RPMI7951 (cell line): ENCODE results near the gene CRACDL. TPM values are rescaled to one million over a fixed set of nuclear protein-coding genes. Genes with fewer than 3 reads are reported as not detected.
A peak's percentile ranks its signal among the peaks of the same experiment; 100 is the strongest.

ENCODE experiments used
- DNase-seq: peaks from one replicate; pipeline ENCODE4 v3.0.0-alpha.2; 2012; ENCODE audit warnings: low read depth
- total RNA-seq: library from RNA; depleted of rRNA; stranded (reverse); fragments of >200 nt; shearing (Covaris generic); gene quantifications from 2 replicates; pipeline ENCODE4 v1.2.3, GENCODE V29; 2014

Gene CRACDL
- total RNA-seq, 1 experiment from 2014 or later, result not detected

DNA sequence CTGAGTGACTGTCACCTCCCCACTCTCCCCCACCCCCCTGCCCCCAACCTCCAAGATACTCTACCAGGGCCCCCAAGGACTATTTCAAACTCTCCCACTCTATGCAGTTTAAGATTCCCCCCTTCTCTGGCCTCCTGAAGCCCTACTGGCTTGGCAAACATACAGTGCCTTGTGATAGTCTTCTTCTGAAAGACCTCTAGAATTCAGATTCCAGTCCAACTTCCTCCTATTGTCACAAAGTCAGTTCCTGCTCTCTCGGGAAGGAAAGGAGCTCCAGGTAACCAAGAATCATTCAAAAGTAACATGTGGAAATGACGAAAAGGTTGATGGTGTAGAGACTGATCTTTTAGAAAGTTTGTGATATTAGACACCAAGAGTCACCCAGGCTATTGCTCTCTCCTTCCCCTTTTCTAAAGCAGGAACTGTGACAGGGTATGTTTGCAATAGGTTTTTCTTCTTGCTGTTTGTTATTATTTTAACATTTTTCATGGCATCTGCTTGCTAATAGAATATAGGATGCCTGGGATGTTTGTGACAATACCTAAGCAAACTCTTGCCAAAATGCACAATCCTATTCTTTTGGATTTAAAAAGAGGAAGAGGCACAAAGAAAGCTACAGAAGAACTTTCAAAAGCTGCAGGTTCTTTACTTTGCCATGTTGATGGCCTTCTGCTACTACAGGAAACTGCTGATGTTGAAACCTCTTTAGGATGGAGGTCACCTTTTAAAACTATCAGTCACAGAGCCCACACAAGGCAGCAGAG, 111.6 kb downstream of the CRACDL start:
- DNase-seq, result no peak

DNA sequence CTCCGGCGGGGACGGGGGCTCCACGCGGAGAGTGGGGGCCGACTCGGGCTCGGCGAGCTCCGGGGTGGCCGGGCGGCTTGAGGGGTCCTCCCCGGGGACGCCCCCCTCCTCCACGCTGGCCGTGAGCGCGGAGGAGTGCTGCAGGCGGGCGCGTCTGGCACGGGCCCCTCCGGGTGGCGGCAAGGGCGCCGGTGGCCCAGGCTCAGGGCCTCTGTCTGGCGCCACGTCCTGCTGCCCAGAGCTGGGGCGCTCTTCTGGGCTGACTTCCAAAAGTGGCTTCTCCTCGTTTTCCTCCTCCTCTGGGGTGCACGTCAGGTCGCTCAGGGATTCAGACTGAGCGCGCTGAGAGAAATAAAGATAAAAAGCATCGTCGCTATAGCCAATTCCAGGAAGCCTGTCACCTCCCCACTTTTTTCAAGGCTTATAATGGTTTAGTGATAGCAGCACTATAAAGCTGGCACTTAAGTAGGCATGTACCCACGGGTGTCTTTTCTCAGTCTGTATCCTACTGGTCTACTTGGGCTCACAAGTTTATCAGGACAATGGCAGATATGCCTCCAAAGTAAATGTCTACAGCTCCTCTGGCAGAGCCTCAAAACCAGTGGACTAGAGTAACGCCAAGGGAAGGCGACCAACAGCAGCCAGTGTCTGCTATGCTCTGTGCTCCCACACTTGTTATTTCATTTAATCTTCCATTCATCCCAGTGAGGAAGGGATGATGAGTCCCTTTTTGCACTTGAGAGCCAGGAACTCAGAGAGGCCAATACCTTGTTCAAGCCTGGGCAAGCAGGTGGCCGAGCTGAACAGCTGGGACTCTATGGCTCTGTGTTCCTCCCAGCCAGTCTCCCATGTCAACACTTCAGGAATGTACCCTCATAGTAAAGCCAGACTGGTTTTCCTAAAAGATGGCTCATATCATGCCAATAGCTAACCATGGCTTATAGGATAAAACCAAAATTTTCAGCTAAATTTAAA, 112.5 kb downstream of the CRACDL start:
- no peak for DNase-seq

DNA sequence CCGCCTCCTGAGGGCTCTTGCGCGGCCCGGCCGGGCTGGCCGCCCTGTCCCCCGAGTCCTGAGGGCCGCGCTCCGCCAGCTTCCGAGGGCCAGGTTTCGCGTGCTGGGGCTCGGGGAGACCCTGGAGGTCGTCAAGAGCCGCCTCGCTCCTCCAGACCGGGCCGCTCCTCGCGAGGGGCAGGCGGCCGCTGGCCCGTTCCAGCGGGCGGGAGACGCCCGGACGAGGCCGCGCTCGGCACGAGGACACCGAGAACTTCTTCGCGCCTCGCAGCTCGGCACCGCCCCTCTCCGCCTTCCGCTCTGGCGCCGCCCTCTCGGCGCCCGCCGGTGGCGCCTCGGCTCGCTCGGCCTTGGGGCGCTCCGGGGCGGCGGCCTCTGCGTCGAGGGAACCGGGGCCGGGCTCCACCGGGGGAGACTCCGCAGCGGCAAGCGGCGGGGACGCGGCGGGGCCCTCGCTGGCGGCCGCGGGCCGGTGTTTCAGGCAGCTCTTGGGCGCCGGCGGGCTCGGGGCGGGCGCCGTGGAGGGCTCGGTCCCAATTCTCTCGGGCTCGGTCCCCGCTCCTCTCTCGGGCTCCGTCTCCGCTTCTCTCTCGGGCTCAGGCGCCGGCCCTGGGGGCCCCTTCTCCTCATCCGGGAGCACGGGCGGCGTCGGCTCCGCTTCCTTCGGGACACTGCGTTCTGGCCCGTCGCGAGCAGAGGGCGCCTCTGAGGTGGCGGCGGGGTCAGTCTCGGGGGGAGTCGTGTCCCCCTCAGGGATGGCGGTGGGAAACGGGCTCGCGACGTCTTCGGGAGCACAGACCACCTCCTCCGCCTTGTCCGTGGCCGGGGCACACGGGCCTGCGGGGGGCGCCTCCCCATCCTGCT, 113.5 kb downstream of the CRACDL start:
- no peak for DNase-seq

DNA sequence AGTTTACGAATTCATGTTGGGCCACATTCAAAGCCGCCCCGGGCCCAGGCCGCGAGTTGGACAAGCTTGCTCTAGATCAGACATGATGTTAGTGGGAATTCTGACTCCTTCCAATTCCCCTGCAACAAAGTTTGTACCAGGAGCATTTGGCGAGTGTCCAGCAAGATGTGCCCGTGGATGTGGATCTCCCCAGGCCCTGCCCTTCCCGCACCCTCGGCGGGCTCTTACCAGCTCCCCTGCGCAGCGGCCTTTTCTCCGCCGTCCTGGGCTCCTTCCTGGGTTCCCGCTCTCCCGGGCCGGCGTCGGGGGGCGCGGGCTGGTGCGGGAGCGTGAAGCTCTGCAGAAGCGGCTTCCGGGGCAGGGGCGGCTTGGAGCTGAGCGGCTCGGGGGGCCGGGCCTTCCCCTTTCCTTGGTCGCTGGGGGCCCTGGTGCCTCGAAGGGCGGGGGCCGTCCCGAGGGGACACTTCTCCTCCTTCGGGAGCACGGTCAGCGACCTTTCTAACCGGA, 114.3 kb downstream of the CRACDL start:
- DNase-seq, result no peak

DNA sequence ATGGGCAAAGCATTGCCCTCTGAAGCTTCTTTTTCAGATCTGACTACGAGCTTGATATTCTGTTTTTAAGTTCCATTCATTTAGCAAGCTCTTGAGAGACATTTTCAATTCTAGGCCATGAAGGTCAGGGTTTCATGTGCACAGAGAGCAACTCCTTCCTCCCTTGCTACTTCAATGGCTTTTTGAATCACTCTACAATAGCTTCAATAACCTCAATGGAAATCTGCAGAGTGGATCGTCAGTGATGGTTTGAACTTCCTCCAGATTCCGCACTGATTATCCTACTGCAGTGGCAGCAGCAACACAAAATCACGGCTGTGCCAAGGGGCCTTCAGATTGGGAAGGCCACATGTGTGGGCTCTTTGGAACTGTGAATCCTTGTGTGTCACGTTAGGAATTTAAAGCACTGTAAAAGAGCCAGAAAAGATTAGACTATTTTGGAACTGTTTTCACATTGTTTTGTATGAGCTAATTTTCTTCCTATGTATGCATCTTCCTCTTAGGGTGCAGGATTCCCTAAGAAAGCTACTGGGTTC, 116.7 kb downstream of the CRACDL start:
- no peak for DNase-seq

DNA sequence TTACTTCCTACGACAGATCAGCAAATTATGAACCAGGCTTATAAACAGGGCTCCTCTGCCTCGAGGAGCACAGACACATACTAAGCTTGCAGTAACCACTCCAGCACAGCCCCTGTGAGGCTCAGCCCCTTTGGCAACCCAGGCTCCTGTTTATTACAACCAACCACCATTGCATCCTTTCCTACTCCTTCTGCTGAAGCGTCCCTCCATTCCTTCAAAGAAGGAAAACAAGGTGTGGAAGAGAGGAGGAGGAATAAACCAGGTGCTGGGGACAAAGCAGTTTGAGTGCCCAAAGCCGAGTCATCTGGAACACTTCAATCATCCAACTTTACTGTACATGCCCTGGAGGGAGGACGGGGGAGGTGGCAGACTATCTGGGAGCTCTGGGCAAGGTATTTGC, 117.9 kb downstream of the CRACDL start:
- DNase-seq, result no peak

DNA sequence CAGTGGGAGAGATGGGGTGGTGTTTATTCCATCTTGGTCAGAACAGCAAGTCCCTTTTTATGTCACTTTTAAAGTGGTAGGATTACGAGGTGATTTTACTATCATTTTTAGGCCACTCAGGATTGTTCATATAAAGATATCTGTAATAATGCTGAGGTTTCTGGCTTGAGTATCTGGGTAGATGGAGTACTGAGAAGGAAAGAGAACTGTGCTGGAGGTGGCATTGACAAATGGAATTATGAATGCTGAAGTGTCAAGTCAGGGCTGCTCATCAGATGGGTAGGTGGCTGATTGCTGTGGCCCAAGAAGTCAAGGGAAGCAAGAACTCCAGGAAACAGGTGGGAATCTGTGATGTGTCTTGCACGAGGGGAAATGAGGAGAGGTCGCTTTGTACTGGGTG, 119.7 kb downstream of the CRACDL start:
- no peak for DNase-seq

DNA sequence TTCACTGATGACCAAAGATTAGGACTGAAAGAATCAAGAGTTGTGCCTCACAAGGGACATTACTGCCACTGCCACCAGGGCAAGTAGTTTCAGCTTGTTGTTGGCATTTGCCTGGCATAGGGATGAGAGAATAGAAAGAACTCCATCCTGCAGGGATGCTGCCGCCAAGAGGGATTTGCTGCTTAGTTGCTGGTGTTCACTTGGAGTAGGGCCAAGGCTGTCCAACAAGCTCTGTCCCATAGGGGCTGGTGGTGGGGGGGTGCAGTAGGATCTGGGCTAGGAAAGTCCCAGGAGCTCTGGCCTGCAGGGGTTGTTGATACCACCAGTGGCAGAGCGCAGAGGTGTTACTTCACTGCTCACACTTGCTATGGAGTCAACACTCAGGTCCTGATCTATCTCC, 120.2 kb downstream of the CRACDL start:
- no peak for DNase-seq

DNA sequence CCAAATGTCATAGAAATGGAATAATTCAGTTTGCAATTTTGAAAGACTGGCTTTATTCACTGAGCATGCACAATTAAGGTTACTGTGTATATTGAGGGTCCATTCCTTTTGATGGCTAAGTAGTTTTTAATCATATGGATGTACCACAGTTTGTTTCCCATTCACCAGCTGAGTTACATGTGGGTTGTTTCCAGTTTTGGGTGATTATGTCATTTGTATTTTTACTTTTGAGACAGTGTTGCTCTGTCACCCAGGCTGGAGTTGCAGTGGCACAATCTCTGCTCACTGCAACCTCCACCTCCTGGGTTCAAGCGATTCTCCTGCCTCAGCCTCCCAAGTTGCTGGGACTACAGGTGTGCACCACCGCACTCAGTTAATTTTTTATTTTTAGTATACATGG, 124.3 kb downstream of the CRACDL start:
- no peak for DNase-seq

DNA sequence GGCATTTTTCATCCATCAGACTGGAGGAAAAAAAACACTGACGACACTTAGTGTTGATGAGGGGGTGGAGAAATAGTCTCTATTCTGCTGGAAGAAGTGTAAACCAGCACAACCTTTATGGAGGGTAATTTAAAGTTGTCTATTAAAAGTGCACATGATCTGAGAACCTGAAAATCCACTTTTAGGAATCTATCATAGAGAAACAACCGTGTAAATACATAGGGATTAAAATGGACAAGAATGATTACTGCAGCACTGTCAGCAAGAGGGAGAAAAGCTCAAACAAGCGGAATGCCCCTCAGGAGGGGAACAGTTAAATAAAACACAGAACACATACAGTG, 125.5 kb downstream of the CRACDL start:
- DNase-seq, result no peak

DNA sequence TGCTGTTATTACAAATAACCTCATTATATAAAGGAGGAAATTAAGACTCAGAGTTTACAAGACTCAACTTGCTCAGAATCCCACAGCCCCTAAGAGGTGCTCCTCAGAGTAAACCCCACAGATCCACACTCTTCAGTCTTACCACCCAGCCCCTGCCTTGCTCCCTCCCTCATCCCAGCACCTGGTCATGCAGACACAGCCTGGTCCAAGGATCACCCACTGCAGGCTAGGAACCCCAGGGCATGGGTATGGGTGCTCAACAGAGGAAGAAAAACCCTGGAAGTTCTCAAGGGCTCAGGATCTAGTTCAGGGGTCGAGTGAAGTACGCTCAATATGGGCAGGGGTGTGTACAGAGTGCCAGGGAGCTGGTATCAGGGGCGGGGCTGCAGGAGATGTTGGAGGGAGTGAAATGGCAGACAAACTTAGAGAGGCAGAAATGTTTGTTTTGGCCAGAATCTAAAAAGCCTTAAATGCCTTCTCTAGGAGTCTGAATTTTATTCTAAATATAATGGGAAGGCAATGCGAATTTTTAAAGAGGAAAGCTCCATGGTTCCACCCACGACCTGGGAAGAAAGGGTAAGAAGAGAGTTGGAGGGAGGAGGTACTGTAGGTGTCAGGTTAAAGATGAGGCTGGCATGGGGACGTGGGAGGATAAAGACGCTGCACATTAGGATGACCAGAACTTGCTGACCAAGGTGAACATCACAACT, 126.0 kb downstream of the CRACDL start:
- no peak for DNase-seq

DNA sequence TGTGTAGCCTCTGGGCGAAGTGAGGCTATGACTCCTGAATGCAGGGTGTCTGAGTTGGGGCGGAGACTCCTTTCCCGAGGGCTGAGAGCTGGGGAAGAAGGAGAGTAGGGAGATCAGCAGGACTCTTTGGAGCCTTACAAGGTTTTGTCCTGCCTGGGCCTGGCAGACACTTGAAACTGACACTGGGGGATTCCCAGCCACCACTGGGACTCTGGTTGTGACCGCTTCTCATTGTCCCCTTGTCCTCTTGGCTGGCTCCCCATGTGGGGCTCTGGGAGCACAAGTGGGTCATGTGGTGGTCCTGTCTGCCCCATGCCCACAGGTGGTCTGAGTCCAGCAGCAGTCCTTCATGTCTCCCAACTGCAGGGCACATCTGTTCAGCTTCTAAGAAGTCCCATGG, 126.9 kb downstream of the CRACDL start:
- DNase-seq, result no peak

DNA sequence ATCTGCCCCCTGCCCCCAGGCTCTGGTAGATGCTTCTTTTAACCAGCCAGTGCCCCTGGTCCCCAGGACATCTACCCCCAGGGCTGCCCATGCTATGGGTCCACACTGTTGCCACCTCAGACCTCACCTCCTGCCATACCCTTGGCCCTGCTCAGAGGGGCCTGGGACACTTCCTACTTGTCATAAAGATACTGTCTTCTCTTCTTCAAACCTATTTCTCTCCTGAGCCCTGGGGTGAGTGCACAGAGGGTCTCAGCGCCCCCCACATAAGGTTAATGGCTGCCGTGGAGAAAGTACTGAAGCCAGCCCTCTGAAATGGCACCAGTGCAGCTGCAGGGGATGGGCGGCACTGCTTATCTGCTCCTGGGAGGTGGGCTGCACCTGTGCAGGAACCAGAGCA, 127.5 kb downstream of the CRACDL start:
- DNase-seq, result no peak

DNA sequence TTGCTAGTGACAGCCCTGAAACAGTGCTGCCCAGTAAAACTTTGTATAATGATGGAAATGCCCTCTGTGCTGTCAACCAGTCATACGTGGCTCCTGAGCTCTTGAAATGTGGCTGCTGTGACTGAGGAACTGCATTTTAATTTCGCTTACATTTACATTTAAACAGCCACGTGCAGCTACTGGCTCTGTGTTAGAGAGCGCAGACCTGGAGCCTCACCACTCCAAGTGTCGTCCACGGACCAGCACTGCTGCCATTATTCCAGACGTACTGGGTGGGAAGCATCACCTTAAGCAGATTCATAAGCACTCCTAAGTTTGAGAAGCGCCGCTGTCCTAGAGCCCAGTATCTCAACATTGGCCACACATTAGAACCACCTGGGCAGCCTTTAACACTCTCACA, 128.1 kb downstream of the CRACDL start:
- no peak for DNase-seq

DNA sequence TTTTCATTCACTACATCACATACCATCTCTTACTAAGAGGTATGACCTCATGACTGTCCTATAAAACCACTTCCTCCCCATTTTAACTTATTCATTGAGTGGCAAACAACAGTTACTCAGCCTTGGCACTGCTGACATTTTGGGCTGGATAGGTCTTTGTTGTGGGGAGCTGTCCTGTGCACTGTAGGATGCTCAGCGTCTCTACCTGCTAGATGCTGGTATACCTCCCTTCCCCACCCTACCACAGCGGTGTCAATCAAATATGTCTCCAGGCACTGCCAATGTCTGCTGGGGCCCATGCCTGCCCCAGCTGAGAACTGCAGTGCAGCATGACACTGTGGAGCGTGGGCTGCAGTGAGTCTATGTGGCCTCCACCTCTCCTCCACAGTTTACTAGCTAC, 128.8 kb downstream of the CRACDL start:
- DNase-seq, result no peak

DNA sequence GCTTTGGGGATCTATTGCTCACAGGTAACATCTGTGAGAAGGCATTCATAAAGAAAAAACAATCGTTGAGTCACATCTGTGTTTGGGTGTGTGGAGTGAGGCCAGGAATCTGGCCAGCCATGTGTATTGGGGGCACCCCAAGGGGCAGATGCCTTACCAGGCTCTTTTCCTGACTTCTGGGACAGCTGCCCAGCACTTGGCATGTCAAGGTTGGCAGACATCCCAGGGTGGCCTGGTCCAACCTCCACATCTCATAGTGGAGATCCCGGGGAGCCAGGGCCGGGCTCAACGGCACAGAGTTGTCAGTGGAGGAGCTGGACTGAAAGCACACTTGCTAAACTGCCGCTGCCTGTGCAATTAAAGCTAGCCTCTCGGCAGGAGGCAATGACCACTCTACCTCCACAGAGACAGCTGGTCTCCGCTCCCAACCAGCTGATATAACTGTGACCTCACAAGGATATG, 129.8 kb downstream of the CRACDL start:
- peak; percentile 89 for DNase-seq

DNA sequence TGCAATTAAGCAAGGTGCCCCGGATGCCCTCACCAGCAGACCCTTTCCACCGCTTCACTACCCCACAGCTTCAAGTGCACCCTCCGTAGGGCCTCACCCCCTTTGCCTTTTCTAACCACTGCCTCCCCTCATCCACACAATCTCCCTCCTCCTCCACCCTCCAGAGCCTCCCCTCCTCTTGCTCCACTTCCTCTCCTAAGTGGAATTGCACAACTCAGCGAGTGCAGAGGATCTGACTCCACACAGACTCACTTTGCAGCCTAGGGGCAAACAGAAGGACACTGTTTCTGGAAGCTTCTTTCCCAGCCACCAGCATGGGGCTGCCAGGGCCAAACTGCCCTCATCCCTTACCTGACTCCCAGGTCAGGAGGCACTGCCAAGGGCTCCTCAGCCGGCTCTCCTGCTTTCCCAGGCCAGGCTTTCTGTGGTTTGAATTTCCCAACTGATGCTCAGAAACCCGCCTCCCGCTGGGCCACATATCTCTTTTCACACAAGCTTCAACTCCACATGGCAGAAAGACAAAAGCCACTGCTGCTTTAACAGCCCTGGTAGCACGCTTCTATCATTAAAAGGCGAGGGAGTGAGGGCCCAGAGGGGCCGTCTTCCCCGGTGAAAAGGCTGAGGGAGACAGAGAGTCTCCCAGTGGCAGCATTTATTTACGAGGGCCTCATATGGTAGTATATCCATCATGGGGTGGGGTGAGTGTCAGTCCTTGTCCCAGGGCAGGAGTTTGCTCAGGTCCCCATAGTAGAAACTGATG, 130.4 kb downstream of the CRACDL start:
- DNase-seq, result peak; percentile 76

DNA sequence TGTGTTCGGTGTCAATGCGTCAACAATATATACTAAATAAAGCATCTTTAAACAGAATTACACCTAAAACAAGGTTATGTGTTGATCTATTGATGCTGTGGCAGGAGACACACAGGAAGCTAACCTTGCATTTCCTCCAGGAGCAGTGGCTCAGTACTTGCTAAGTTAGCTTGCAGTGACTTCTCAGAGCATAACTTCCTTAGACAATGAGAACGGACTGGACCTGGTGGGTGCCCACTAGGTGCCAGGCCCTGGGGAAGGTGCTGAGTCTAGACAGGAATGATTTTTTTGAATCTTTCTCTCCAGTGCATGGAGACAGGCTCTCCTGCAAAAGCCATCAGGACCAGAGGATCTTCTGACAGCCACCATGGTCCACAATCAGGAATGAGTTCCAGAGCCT, 131.3 kb downstream of the CRACDL start:
- no peak for DNase-seq

DNA sequence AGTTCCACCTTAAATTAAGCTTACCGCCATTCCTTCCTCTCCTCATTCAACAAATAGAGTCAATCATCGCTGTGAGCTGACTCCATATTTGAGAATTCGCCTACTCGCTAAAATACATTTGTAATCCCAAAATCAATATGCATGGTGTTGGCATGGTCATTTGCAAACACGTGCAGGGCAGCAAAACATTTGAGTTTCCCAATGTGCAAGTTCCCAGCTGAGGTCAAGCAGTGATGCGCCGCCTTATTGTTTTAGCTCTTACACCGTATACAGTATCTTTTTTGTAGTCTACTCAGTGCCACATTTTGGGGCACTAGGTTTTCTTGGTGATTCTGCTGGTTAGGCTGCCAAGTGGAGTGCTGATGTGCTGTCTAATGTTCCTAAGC, 131.8 kb downstream of the CRACDL start:
- no peak for DNase-seq
